Mesothelial cell of epicardium (in vitro differentiated cells): ENCODE results near the gene TBC1D16. TPM values are rescaled to one million over a fixed set of nuclear protein-coding genes. Genes with fewer than 3 reads are reported as not detected.
A peak's percentile ranks its signal among the peaks of the same experiment; 100 is the strongest.

Experiments used
- DNase-seq, 2 experiments: peaks; one replicate each; pipeline ENCODE4 v3.0.0; 2021; ENCODE audit warnings: low spot score in 2 of 2; ENCODE audit not compliant: unreplicated experiment in 2 of 2
- H3K27ac Mint-ChIP-seq: 2 replicates; pipeline ENCODE4 v1.8.0; 2021; ENCODE audit warnings: mixed read lengths
- H3K27me3 Mint-ChIP-seq: 2 replicates; pipeline ENCODE4 v1.8.0; 2021; ENCODE audit warnings: low read depth, mixed read lengths
- H3K36me3 Mint-ChIP-seq: 2 replicates; pipeline ENCODE4 v1.8.0; 2021; ENCODE audit warnings: mixed read lengths
- H3K4me1 Mint-ChIP-seq: 2 replicates; pipeline ENCODE4 v1.8.0; 2021; ENCODE audit warnings: mixed read lengths
- H3K4me3 Mint-ChIP-seq: 2 replicates; pipeline ENCODE4 v1.8.0; 2021; ENCODE audit warnings: mild to moderate bottlenecking, moderate library complexity, mixed read lengths
- H3K9me3 Mint-ChIP-seq: 2 replicates; pipeline ENCODE4 v1.8.0; 2021; ENCODE audit warnings: mixed read lengths
- CTCF ChIP-seq: fragments of 200-600 bp; sonication (generic); IDR thresholded peaks from one replicate; pipeline ENCODE4 v1.5.0; 2021; ENCODE audit warnings: antibody characterized with exemption; ENCODE audit not compliant: unreplicated experiment
- total RNA-seq: library from RNA; stranded (reverse); gene quantifications from 3 replicates; pipeline ENCODE4 v1.2.1, GENCODE V29; 2021

TBC1D16 gene
- total RNA-seq, 1 donor from 2014 or later, result 76.0 TPM

GRCh38 chr17:79937391-79938335 lies 98.0 kb downstream of the TBC1D16 start:
- Mint-ChIP-seq H3K4me1 (peaks cover 11% of the 10 kb centered on the region), H3K4me3 (no peak overlapping the region), H3K27me3 (peaks cover 4% of the 10 kb centered on the region), H3K9me3 (no peaks in the 10 kb centered on the region), H3K36me3 (peaks cover 14% of the 10 kb centered on the region), H3K27ac (no peak overlapping the region)
- no peak for TF ChIP-seq CTCF
- DNase-seq, result no peak

GRCh38 chr17:79936641-79937381 lies 98.9 kb downstream of the TBC1D16 start:
- Mint-ChIP-seq H3K4me1 (peaks cover 11% of the 10 kb centered on the region), H3K9me3 (no peaks in the 10 kb centered on the region), H3K4me3 (no peak overlapping the region), H3K27ac (no peak overlapping the region), H3K36me3 (peaks cover 12% of the 10 kb centered on the region), H3K27me3 (peaks cover 10% of the 10 kb centered on the region)
- DNase-seq, result no peak
- TF ChIP-seq CTCF, result no peak

GRCh38 chr17:79936050-79936449 lies 99.6 kb downstream of the TBC1D16 start:
- no peak overlapping the region for H3K4me3 Mint-ChIP-seq
- peaks cover 14% of the 10 kb centered on the region for H3K4me1 Mint-ChIP-seq
- H3K9me3 Mint-ChIP-seq, result no peaks in the 10 kb centered on the region
- no peak for TF ChIP-seq CTCF
- no peak overlapping the region for H3K27ac Mint-ChIP-seq
- peaks cover 17% of the 10 kb centered on the region for H3K27me3 Mint-ChIP-seq
- H3K36me3 Mint-ChIP-seq, result peaks cover 12% of the 10 kb centered on the region
- no peak for DNase-seq

- Mint-ChIP-seq H3K27ac (peak overlapping the region; percentile 26), H3K9me3 (no peaks in the 10 kb centered on the region), H3K4me3 (no peak overlapping the region), H3K27me3 (peaks cover 23% of the 10 kb centered on the region), H3K36me3 (peaks cover 10% of the 10 kb centered on the region), H3K4me1 (peaks cover 17% of the 10 kb centered on the region)
- DNase-seq, result no peak
- TF ChIP-seq CTCF, result no peak
Observed at GRCh38 chr17:79935197-79935885, 100.3 kb downstream of the TBC1D16 start.

- no peak for DNase-seq
- H3K9me3 Mint-ChIP-seq, result no peaks in the 10 kb centered on the region
- peaks cover 17% of the 10 kb centered on the region for H3K4me1 Mint-ChIP-seq
- no peak overlapping the region for H3K4me3 Mint-ChIP-seq
- H3K36me3 Mint-ChIP-seq, result peaks cover 4% of the 10 kb centered on the region
- TF ChIP-seq CTCF, result no peak
- peaks cover 25% of the 10 kb centered on the region for H3K27me3 Mint-ChIP-seq
- no peak overlapping the region for H3K27ac Mint-ChIP-seq
Observed at GRCh38 chr17:79934653-79934970, 101.1 kb downstream of the TBC1D16 start.
